PFSK-1 (cell line): Measurements from ENCODE around the gene OR1F1.

Experiments
- POLR2AphosphoS5 ChIP-seq: IDR thresholded peaks from 2 replicates; pipeline ENCODE4 v1.6.1; 2012; ENCODE audit warnings: low read depth, mild to moderate bottlenecking, control low read depth, low read length, moderate library complexity
- REST ChIP-seq, 2 experiments: IDR thresholded peaks; 2 replicates each; pipeline versions ENCODE4 v1.6.1 to v1.8.0; 2011 to 2012; ENCODE audit warnings: low read depth in 2 of 2, low read length in 2 of 2, control low read depth in 1 of 2, inconsistent platforms in 1 of 2, mild to moderate bottlenecking in 1 of 2, moderate library complexity in 1 of 2; ENCODE audit not compliant: insufficient read depth in 1 of 2
- SIN3A ChIP-seq: IDR thresholded peaks from 2 replicates; pipeline ENCODE4 v1.6.1; 2012; ENCODE audit warnings: mild to moderate bottlenecking, low read length, moderate library complexity, borderline replicate concordance; ENCODE audit not compliant: insufficient read depth
- TAF1 ChIP-seq: IDR thresholded peaks from 2 replicates; pipeline ENCODE4 v1.6.1; 2012; ENCODE audit warnings: low read length, control low read depth, borderline replicate concordance; ENCODE audit not compliant: insufficient read depth

- TF ChIP-seq POLR2AphosphoS5 (no peak), TAF1 (no peak), REST (IDR thresholded peaks at IDR 0.05; ENCODE audit: insufficient read depth in 1 of 2, low read depth in 2 of 2, low read length in 2 of 2) (no peak), SIN3A (no peak)
These were observed 12.6 kb upstream of the OR1F1 start for GRCh38 chr16:3175157-3176093.
